NK-92 (cell line): Measurements from ENCODE around the gene ESYT3.
"Not testable (repeated sequence)": the region's sequence is repeated elsewhere in the genome, so short reads cannot be mapped to it uniquely, and the experiment has no call there.

Source experiments
- DNase-seq: peaks from one replicate; lab custom pipeline; 2025; ENCODE audit not compliant: unreplicated experiment; lab: John Stamatoyannopoulos, UW

The ESYT3 gene

GRCh38 chr3:138442433-138442832 is 8.0 kb downstream of the ESYT3 start:
- DNase-seq, result no peak

- DNase-seq, result no peak
These were observed 8.7 kb downstream of the ESYT3 start for GRCh38 chr3:138443091-138443490.

GRCh38 chr3:138443521-138444503 is 9.4 kb downstream of the ESYT3 start:
- DNase-seq, result no peak

- no peak for DNase-seq
These were observed 10.8 kb downstream of the ESYT3 start for GRCh38 chr3:138445236-138445635.

GRCh38 chr3:138445654-138446053 is 11.2 kb downstream of the ESYT3 start:
- no peak for DNase-seq

GRCh38 chr3:138448631-138449030 is 14.2 kb downstream of the ESYT3 start:
- DNase-seq, result no peak

GRCh38 chr3:138449490-138449889 is 15.1 kb downstream of the ESYT3 start:
- DNase-seq, result no peak

- DNase-seq, result no peak
These were observed 15.8 kb downstream of the ESYT3 start for GRCh38 chr3:138450181-138450580.

- DNase-seq, result no peak
These were observed 16.4 kb downstream of the ESYT3 start for GRCh38 chr3:138450704-138451424.

- DNase-seq, result no peak
These were observed 17.3 kb downstream of the ESYT3 start for GRCh38 chr3:138451595-138452162.

- no peak for DNase-seq
These were observed 18.0 kb downstream of the ESYT3 start for GRCh38 chr3:138452436-138452835.

- not testable (repeated sequence) for DNase-seq
These were observed 19.5 kb downstream of the ESYT3 start for GRCh38 chr3:138453940-138454339.

GRCh38 chr3:138455801-138456716 is 21.6 kb downstream of the ESYT3 start:
- DNase-seq, result no peak

- no peak for DNase-seq
These were observed 22.8 kb downstream of the ESYT3 start for GRCh38 chr3:138456961-138457862.

- DNase-seq, result no peak
These were observed 23.7 kb downstream of the ESYT3 start for GRCh38 chr3:138457863-138458735.

- DNase-seq, result no peak
These were observed 24.5 kb downstream of the ESYT3 start for GRCh38 chr3:138458774-138459499.

- no peak for DNase-seq
These were observed 25.5 kb downstream of the ESYT3 start for GRCh38 chr3:138459619-138460535.
